Glutamatergic neuron (in vitro differentiated cells): ENCODE results near the gene PACRG. TPM values are rescaled to one million over a fixed set of nuclear protein-coding genes. Genes with fewer than 3 reads are reported as not detected.

Source experiments
- DNase-seq: peaks from one replicate; pipeline ENCODE4 v3.0.0; 2022
- H3K27ac Mint-ChIP-seq: one replicate; pipeline ENCODE4 v1.8.0; 2020; ENCODE audit warnings: mild to moderate bottlenecking, mixed read lengths, inconsistent platforms; ENCODE audit not compliant: unreplicated experiment
- H3K27me3 Mint-ChIP-seq: one replicate; pipeline ENCODE4 v1.8.0; 2020; ENCODE audit warnings: mild to moderate bottlenecking, moderate library complexity, mixed read lengths, inconsistent platforms; ENCODE audit not compliant: unreplicated experiment
- H3K36me3 Mint-ChIP-seq: one replicate; pipeline ENCODE4 v1.8.0; 2020; ENCODE audit warnings: mild to moderate bottlenecking, mixed read lengths, inconsistent platforms; ENCODE audit not compliant: unreplicated experiment
- H3K4me1 Mint-ChIP-seq: one replicate; pipeline ENCODE4 v1.8.0; 2020; ENCODE audit warnings: mild to moderate bottlenecking, low read depth, mixed read lengths, inconsistent platforms; ENCODE audit not compliant: unreplicated experiment
- H3K4me3 Mint-ChIP-seq: one replicate; pipeline ENCODE4 v1.8.0; 2020; ENCODE audit warnings: mild to moderate bottlenecking, mixed read lengths, inconsistent platforms; ENCODE audit not compliant: unreplicated experiment
- H3K9me3 Mint-ChIP-seq: one replicate; pipeline ENCODE4 v1.8.0; 2020; ENCODE audit warnings: mild to moderate bottlenecking, moderate library complexity, mixed read lengths, inconsistent platforms; ENCODE audit not compliant: unreplicated experiment
- total RNA-seq: library from RNA; stranded (reverse); fragmentation: NEBNext Ultra II Directional; extraction: Animal tissue kit (Norgen Biotek cat#: 25700); gene quantifications from one replicate; pipeline ENCODE4 v1.2.1, GENCODE V29; 2021; ENCODE audit not compliant: unreplicated experiment
- TF ChIP-seq, protein P1 (sequence below): fragments of 200-600 bp; sonication (generic); IDR thresholded peaks from one replicate; pipeline ENCODE4 v1.5.0; 2021; ENCODE audit not compliant: partially characterized antibody, unreplicated experiment

PACRG gene
- total RNA-seq, 1 donor from 2014 or later: not detected

- Mint-ChIP-seq H3K9me3 (peaks cover 10% of the 10 kb centered on the region), H3K36me3 (no peaks in the 10 kb centered on the region), H3K4me1 (peaks cover 20% of the 10 kb centered on the region), H3K27ac (no peak overlapping the region), H3K4me3 (no peak overlapping the region), H3K27me3 (peaks cover 5% of the 10 kb centered on the region)
- no peak for DNase-seq
- TF ChIP-seq, protein P1, sequence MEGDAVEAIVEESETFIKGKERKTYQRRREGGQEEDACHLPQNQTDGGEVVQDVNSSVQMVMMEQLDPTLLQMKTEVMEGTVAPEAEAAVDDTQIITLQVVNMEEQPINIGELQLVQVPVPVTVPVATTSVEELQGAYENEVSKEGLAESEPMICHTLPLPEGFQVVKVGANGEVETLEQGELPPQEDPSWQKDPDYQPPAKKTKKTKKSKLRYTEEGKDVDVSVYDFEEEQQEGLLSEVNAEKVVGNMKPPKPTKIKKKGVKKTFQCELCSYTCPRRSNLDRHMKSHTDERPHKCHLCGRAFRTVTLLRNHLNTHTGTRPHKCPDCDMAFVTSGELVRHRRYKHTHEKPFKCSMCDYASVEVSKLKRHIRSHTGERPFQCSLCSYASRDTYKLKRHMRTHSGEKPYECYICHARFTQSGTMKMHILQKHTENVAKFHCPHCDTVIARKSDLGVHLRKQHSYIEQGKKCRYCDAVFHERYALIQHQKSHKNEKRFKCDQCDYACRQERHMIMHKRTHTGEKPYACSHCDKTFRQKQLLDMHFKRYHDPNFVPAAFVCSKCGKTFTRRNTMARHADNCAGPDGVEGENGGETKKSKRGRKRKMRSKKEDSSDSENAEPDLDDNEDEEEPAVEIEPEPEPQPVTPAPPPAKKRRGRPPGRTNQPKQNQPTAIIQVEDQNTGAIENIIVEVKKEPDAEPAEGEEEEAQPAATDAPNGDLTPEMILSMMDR: no peak
Measured at GRCh38 chr6:162700966-162701365, 26.8 kb upstream of the PACRG start.

DNA sequence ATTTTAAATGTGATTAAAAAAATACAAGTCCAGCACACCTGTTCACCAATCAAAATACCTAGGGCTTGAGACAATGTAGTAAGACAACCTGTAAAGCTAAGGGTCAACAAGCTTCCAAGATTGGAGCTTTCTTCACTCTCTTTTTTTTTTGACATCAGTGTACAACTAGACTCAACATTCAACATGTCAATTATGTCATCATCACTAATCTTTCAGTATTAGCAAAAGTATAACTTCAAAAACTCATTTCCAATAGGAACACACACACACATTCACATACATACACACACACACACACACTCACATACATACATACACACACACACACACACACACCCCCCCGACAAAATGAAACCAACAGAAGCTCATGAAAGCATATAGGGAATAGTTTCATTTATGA lies 26.2 kb upstream of the PACRG start:
- no peak overlapping the region for H3K27ac Mint-ChIP-seq
- peaks cover 19% of the 10 kb centered on the region for H3K4me1 Mint-ChIP-seq
- TF ChIP-seq, protein P1: no peak
- peaks cover 10% of the 10 kb centered on the region for H3K9me3 Mint-ChIP-seq
- no peak for DNase-seq
- no peak overlapping the region for H3K4me3 Mint-ChIP-seq
- H3K27me3 Mint-ChIP-seq: peaks cover 5% of the 10 kb centered on the region
- H3K36me3 Mint-ChIP-seq: no peaks in the 10 kb centered on the region

GRCh38 chr6:162702446-162702845 lies 25.3 kb upstream of the PACRG start:
- H3K36me3 Mint-ChIP-seq: no peaks in the 10 kb centered on the region
- H3K9me3 Mint-ChIP-seq: peaks cover 10% of the 10 kb centered on the region
- no peak overlapping the region for H3K4me3 Mint-ChIP-seq
- H3K27me3 Mint-ChIP-seq: peaks cover 5% of the 10 kb centered on the region
- peaks cover 17% of the 10 kb centered on the region for H3K4me1 Mint-ChIP-seq
- no peak overlapping the region for H3K27ac Mint-ChIP-seq
- TF ChIP-seq, protein P1: no peak
- DNase-seq: no peak

GRCh38 chr6:162704001-162704400 lies 23.8 kb upstream of the PACRG start:
- Mint-ChIP-seq H3K9me3 (no peaks in the 10 kb centered on the region), H3K36me3 (no peaks in the 10 kb centered on the region), H3K27me3 (no peaks in the 10 kb centered on the region), H3K4me3 (no peak overlapping the region), H3K4me1 (peaks cover 5% of the 10 kb centered on the region), H3K27ac (no peak overlapping the region)
- DNase-seq: no peak
- TF ChIP-seq, protein P1: no peak

DNA sequence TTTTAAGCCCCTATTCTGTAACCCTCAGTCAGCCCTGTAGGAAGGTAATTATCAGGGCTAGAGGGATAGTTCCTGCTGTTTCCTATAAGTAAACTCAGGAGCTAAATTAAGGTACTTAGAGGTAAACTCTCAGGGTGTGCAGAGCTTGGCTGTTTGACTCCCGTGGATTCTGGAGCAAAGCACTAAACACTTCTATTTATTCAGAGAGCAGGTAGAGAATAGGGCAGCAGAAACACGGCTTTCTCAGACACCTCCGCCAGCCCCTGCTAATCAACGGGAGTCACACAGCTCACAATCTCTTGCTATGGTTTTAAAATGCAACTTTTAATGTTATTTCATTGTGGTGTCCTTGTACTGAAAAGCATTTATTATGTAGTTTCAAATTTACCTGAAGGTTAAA lies 22.0 kb upstream of the PACRG start:
- H3K27ac Mint-ChIP-seq: no peak overlapping the region
- no peak overlapping the region for H3K4me3 Mint-ChIP-seq
- H3K27me3 Mint-ChIP-seq: no peaks in the 10 kb centered on the region
- no peaks in the 10 kb centered on the region for H3K9me3 Mint-ChIP-seq
- peaks cover 3% of the 10 kb centered on the region for H3K36me3 Mint-ChIP-seq
- DNase-seq: no peak
- peaks cover 2% of the 10 kb centered on the region for H3K4me1 Mint-ChIP-seq
- TF ChIP-seq, protein P1: no peak
